K562 (cell line): ENCODE results near the gene GRWD1.

Experiments used
- CBX1 ChIP-seq: sonication (generic); IDR thresholded peaks from 2 replicates; pipeline ENCODE4 v1.6.1; 2016; ENCODE audit warnings: antibody characterized with exemption, low read depth, mild to moderate bottlenecking
- MAFF ChIP-seq: IDR thresholded peaks from 2 replicates; pipeline ENCODE4 v1.6.1; 2012; ENCODE audit warnings: low read length, improper control_type of control experiment
- POLR2A ChIP-seq: fragments of 450-650 bp; conservative IDR thresholded peaks from 2 replicates; pipeline ENCODE4 v1.6.1; 2016
- TF ChIP-seq, protein P1 (sequence below), 3 experiments: IDR thresholded peaks in 2 of 3; conservative IDR thresholded peaks in 1 of 3; 2 replicates each; pipeline ENCODE4 v1.5.1; 2011 to 2012; ENCODE audit warnings: low read length in 3 of 3, mild to moderate bottlenecking in 3 of 3, control low read depth in 2 of 3, improper control_type of control experiment in 1 of 3, inconsistent platforms in 1 of 3, low read depth in 1 of 3, mixed read lengths in 1 of 3, moderate library complexity in 1 of 3; ENCODE audit not compliant: insufficient read depth in 2 of 3

DNA sequence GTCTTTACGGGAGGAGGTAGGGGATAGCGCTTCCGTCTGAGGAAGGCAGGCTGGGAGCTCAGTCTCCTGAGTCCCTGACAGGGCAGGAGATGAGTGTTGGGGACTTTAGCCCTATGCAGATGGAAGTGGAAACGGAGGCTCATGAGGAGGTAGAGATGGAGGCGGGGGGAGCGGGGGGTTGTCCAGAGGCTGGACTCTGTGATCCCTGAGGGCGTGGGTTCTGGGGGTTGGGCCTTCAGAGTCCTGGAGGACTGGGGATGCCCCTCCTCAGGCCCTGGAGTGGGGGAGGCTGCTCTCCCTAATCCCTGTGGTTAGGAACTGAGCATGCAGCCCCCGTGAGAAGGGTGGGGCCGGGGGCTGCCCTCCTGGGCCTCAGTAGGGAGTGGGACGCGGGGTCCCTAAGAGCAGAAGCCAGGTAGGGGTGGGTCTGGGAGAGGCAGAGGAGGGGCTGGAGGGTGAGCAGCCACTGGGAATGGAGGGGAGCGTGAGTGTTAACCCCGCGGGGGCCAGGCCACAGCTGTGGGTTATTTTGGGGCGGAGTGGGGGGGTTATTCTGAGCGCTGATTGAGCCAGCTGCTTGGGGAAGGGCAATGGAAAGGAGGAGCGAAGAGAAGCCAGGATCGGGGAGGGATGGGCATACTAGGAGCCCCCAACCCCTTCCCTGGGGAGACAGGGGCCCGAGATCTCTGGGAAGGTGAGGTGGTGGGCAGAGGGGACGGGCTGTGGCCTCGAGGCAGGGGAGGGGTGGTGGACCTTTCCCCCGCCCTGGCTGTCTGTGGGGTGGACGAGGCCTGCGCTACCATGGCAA lies 49.6 kb upstream of the GRWD1 start:
- TF ChIP-seq CBX1 (no peak), POLR2A (no peak), MAFF (no peak)
- TF ChIP-seq, protein P1, sequence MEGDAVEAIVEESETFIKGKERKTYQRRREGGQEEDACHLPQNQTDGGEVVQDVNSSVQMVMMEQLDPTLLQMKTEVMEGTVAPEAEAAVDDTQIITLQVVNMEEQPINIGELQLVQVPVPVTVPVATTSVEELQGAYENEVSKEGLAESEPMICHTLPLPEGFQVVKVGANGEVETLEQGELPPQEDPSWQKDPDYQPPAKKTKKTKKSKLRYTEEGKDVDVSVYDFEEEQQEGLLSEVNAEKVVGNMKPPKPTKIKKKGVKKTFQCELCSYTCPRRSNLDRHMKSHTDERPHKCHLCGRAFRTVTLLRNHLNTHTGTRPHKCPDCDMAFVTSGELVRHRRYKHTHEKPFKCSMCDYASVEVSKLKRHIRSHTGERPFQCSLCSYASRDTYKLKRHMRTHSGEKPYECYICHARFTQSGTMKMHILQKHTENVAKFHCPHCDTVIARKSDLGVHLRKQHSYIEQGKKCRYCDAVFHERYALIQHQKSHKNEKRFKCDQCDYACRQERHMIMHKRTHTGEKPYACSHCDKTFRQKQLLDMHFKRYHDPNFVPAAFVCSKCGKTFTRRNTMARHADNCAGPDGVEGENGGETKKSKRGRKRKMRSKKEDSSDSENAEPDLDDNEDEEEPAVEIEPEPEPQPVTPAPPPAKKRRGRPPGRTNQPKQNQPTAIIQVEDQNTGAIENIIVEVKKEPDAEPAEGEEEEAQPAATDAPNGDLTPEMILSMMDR (IDR thresholded peaks at IDR 0.05 in 2 of 3, conservative IDR thresholded peaks at IDR 0.05 in 1 of 3; ENCODE audit: insufficient read depth in 2 of 3, low read depth in 1 of 3, low read length in 3 of 3), result no peak
